ENCODE data around the gene ABLIM2.
A peak's percentile ranks its signal among the peaks of the same experiment; 100 is the strongest.
"Not testable (repeated sequence)": the region's sequence is repeated elsewhere in the genome, so short reads cannot be mapped to it uniquely, and the experiment has no call there.

ABLIM2 gene

DNA sequence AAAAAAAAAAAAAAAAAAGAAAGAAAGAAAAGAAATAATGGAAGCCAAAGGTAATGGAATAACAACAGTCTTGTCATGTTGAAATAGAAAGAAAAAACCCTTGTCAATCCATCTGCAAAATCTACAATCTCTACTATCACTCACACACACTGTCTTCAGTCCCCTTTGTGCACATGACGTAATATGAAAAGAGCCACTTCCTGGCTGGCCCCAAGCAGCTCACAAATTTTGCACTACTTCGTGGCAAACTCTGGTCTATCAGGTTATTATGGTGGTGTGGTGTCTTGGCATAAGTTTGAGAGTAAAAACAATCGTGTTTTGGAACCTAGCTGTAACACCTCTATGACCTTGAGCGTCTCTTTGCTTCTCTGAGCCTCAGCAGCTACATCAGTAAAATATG, 210.7 kb downstream of the ABLIM2 start:
- DNase-seq, result no peak

DNA sequence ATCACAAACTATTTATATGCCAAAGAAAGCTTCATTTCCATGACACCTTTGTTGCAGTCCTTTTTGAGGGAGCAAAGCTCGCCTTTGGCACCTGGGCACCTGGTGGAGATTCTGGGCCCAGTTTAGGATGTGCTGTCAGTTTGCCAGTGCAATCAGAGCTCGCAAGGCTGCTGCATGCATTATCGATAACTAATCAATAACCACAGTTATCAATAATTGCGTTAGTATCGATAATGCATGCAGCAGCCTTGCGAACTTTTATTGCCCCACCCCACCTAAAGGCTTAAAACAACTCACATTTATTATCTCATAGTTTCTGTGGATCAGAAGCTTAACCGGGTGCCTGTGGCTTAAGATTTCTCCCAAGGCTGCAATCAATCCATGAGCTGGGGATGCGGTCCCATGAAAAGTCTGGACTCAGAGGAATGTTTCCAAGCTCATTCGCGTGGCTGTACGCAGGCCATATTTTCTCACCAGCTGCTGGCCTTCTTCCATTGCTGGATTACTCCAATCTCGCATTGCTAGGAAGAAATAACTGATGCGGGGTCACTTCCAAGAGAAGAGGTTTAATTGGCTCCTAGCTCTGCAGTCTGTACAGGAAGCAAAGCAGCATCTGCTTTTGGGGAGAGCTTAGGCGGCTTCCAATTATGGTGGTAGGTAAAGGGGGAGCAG, 212.8 kb downstream of the ABLIM2 start:
- DNase-seq, result no peak

DNA sequence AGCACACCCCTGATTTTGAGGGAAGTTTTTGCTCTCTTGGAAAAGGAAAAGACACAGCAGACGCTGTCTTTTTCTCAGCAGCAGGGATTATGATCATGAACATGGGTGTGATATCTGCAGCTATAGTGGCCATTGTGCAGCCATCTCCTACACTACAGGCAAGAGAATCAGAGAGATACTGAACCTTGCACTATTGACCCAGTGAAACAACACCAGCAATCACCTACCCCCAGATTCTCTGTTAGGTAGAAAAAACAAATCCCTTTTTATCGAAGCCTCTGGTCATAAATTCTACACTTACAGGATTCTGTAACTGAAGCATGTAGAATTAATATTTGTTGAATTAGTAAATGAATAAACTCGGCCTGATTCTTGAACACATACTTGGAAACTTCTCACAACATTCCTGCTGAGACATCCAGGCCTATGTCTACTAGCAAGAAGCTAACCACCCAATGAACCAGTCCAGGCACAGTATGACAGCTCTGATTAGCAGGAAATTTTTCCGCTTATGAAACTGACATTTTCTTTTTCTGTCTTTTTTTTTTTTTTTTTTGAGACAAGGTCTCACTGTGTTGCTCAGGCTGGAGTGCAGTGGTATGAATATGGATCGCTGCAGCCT, 213.9 kb downstream of the ABLIM2 start:
- DNase-seq, result no peak

DNA sequence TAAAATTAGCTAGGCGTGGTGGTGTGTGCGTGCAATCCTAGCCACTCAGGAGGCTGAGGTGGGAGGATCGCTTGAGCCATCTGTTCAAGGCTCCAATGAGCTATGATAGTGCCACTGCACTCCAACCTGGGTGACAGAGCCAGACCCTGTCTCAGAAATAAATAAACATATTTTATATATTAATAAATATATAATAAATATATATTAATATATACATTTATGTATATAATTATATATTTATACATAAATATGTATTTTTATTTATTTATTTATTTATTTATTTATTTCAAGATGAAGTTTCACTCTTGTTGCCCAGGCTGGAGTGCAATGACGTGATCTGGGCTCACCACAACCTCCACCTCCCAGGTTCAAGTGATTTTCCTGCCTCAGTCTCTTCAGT, 214.9 kb downstream of the ABLIM2 start:
- DNase-seq, result not testable (repeated sequence)

DNA sequence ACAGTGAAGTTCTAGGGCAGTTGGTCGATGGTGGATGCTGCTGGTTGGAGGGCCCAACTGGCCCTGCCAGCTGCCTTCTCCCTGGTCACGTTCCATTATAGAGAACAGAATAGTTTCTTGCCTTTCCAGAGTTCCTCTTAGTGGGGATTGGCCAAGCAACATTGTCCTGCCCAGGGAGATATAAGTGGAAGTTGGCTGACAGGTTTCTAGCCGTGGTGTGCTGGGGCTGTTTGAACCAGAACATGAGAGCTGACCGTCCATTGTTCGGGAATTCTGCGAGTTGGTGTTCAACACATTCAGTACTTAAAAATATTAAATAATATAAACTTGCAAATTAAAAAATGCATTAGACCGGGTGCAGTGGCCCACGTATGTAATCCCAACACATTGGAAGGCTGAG, 215.4 kb downstream of the ABLIM2 start:
- no peak for DNase-seq

DNA sequence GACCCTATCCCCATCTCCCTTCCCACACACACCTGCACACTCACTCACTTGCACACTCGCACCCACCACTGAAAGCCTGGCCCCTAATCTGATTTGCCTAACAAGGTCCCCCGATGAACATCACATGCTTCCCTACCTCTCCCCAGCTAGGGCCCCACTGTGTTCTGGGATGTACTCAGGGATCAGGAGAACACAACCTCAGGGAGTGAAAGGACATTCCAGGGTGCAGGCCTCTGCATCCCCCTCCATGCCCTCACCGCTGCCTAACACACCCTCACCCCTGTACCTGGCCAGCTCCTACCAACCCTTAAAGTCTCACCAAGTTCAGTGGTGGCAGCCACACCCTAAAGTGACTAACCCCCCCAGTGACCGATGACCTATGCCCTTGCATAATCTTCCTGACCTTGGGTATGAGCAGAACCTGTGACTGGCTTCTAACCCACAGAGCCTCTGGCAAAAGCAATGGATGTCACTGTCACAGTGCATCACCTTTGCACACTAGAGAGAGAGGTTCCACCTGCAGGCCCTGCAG, 216.6 kb downstream of the ABLIM2 start:
- DNase-seq, result no peak

DNA sequence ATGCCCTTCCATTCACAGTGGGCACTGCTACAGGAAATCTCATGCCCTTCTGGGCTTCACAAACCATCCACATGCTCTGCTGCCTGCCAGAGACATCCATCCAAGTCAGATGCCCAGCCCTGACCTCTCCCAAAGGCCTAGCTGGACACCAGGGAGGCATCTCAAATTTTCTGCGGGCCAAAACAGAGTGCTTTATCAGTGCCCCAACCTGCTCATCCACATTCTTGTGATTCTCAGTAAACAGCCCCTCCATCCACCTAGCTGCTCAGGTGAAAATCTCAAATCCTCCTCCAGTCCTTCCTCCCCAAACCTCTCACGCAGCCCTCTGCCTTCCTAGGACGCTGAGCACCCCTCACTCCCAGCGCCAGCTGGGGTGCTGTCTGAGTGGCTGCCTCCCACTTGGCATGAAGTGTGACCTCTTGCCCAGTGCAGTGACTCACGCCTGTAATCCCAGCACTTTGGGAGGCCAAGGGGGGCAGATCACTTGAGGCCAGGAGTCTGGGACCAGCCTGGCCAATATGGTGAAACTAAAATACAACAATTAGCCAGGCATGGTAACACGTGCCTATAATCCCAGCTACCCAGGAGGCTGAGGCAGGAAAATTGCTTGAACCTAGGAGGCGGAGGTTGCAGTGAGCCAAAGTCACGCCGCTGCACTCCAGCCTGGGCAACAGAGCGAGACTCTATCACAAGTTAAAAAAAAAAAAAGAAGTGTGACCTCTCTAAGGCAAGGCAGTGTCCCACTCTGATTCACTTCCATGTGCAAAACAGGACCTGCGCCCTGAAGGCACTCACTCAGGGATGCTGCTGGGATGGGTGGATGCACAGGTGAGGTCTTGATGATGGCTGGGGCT, 217.3 kb downstream of the ABLIM2 start:
- DNase-seq, result no peak

DNA sequence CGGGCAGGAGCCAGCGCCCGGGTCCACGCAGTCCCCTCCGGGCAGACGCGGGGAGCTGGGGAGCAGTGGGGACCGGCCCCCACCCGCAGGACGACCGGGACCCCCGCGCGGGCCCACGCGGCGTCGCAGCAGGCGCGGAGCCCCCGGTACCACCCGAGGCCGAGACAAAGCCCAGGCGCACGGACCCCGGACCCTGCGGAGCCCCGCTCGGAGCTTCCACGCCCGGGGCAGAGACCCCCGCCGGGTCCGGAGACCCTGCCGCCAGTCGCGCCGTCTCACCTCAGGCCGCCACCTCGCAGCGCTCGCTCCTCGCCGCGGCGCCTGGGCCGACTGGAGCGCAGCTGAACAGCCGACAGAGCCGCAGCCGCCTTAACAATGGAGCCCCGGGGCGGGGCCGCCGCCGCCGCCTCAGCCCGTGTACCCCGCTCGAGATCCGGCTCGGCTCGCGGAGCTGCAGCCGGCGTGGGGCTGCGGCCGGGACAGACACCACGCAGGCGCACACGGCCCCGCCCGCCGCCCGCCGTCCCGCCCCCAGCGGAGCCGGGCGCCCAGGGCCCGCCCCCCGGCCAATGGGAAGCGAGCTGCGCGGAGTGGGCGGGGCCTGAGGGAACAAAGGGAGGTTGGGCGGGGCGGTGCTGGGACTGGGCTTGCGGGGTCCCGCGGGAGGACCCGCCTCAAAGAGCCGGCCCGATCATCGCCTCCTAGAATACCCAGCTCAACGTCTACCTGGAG, 219.1 kb downstream of the ABLIM2 start, which contains the start of gene AFAP1:
Gene AFAP1 (minus strand): TSS at position 485 of the 732 bp plus-strand sequence. CDS start 67,783 bp downstream, outside the sequence.
- peak; percentile 94 for DNase-seq

DNA sequence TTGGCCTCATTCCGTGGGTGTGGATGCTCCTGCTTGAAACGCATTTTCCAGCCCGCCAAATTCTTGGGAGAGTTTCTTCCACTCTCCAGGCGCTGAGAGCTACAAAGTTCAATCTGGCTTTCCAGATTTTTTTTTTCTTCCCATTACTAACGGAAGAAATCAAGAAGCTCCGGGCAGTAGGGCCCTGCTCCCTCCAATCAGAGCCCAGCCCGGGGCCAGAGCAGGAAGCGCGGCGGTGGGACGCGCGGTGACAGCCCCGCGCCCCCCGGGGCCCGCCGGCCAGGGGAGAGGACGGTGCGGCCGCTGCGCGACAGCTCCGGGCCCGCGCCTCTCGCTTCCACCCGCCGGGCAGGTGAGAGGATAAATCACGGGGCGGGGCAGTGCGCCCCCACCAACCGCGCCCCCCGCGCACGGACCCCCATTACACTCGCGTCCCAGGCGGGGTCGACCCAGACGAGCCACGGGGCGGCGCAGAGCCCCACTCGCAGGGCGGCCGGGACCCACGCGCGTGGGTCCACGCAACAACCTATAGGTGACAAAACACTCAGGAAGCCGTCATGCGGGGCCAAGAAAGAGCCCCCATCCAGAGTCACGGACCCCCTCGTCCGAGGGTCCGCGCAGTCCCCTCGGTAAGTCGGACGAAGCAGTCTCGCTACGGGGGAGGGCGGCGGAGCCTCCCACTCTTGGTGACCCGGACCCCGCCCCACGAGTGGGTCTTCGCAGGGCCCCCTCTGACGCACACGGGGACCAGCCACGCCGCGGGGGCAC, 219.8 kb downstream of the ABLIM2 start:
- peak; percentile 65 for DNase-seq

DNA sequence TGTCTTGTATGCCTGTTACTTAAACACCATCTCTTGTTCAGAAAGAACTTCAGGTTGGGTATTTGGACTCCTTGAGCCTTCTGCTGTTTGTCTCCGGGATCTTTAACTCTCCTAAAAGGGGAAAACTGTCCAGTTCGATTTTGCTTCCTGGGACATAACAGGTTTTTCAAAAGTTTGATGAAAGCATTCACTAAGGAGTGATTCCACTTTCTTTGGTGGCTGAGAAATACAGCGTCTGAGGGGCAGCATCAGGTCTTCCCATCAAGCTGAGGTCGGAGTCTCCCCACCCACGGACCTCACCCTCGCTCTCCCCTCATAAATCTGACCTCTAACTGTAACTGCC, 220.4 kb downstream of the ABLIM2 start:
- DNase-seq, result no peak

DNA sequence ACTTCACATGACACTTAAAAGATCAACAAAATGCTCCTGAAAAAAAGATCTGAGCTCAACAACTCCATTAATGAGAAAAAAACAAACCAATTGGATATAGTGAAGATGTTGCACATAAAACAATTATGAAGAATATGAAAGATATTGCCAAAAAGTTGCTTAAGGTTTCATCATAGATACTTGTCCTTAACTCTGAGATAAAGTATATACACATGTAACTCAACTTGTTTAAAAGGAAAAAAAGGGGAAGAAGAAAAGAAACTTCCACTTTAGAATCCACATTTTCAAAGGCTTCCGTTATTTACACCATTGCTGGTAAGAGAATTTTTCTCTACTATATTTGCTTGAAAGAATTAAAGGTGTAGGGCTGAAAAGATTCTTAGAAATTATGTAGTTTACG, 221.6 kb downstream of the ABLIM2 start:
- no peak for DNase-seq

DNA sequence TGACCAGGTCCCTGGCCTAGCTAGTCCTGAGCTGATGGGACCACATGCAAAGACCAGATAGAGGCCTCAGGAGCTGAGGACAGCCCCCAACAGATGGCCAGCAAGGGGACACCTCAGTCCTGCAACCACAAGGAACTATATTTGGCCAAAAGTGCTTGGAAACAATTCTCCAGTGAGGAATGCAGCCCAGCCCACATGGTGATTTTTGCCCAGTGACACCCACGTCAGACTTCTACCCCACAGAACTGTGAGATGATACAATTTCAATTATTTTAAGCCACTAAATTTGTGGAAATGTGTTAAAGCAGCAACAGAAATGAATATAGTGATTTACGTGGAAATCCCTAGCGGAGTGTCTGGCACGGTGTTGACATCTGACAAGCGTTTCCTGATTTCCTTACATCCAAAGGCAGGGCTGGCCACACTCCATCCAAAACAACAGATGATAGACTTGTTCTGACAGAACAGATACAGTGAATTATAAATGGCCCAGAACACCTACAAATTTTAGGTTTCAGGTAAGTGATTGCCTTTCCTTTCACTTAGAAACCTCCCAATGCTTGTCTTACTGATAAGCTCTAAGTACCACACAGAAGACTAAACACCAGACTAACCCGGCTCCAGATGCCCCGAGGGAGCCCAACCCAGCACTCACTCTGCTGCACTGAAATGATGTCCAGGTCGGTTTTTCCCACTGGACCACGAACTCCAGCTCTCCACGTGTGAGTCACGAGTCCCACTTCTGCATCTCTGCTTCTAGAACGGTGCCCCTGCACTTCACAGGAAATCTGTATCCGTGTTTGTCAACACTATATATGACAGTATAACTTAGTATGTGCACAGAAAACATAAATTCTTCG, 224.7 kb downstream of the ABLIM2 start:
- DNase-seq, result no peak

DNA sequence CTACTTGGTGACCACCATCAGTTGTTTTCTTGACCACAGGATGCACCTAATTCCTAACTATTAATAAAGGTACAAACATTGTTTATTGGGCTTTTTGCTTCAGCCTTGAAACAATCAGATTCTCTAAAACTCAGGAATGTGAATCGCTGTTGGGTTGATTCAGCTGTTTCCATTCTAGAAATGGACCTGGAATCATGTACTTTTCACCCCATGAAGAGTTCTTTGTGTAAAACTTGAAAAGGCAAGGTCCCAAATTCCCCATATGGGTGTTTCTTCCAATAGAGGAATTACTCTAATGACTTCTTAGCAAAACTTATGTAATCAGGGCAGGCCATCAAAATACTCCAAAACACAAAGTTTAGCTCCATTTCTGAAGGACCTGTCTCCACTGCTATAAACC, 226.3 kb downstream of the ABLIM2 start:
- no peak for DNase-seq

DNA sequence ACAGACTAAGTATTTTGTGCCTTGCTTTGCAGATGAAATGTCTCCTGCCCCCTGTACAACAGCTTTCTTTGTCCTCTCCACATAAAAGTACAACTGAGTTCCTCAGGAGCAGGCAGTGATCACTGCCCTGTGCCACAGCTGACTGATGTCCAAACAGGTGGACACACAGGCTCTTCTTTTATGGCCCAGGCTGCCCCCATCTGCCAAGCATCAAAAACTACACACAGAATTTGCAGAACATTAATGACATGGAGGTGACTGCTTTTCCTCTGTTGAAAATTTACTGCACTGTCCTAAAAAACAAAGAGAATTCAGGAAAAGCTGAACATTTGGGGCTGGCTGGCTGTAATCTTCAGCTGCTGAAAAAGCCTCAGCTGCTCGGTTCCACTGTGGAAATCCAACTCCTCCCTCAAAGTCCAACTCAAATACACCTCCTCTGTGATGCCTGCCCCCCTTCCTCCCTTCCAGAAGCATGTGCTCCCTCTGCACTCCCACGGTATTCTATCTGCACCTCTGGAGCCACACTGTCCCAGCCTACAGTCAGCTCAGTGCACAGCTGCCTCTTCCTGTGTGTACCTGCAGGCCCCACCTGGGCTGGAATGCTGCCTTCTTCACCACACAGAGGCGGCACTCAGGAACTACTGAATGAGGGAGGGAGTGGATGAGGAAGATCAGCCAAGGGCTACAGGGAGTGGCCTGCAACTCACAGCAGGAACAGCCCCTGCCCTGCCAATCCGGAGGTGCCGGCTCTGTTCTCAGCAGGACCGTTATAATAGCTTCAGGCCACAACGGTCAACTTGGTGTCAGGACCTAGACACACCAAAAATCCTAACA, 229.3 kb downstream of the ABLIM2 start:
- peak; percentile 65 for DNase-seq

DNA sequence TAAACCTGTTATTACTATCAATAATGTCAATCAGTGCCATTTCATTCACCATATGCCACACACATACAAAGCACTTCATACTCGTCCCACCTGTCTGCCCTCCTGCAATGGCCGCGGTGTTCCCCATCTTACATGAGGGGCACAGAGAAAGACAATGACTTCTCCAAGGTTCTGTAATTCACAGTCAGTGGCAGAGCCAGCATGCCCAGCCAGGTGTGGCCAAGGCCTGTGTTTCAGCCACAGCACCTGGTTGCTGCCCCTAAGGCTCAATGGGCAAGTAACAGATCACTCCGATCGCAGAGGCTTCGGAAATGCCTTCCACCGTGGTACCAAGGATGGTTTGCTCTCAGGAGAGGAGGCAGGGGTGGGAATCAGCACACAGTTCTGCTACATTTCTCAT, 229.9 kb downstream of the ABLIM2 start:
- no peak for DNase-seq

DNA sequence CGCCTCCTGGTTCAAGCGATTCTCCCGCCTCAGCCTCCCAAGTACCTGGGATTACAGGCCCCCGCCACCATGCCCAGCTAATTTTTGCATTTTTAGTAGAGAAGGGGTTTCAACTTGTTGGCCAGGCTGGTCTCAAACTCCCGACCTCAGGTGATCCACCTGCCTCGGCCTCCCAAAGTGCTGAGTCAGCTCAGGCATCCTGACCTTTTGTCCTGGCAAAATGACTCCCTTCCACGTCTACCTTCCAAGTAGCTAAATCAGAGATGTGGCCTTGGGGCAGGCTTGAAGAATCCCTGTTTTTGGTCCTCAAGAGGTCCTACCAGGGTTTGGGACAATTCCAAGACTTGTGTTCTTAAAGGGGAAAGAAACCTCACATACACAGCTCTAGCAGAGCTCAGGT, 231.8 kb downstream of the ABLIM2 start:
- no peak for DNase-seq

DNA sequence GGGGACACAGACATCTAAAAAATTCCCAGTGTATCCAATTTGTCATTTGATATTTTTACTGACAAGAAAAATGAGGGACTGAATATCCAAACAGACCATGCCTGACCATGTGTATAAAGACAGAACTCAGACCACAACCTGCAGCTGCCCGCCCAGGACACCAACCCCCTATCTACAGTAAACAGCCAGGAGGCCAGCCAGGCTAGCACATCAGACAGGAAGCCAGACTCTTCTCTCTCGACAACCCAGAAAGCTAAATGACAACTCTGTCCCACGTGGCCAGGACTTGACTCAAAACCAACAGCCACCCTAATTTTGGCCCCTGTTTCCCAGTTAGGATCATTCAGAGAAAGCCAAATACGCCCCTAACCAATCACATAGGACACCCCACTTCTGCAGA, 234.0 kb downstream of the ABLIM2 start:
- no peak for DNase-seq

DNA sequence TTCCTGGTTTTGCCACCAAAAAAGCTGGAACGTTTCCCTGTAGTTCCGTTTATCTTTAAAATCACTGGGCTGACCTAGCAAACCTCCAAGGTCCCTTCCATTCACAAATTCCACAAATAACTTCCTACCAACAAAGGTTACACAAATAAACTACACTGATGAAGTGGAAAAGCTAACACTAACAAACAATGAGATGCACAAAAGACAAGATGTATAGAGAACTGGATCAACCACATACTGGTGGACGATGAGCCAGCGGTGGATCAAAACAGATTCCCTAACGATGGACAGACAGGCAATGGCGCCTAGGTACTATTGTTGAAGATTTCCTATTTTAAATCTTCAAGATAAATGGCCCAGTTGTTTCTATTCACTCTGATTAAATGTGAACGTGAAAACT, 234.4 kb downstream of the ABLIM2 start:
- no peak for DNase-seq

DNA sequence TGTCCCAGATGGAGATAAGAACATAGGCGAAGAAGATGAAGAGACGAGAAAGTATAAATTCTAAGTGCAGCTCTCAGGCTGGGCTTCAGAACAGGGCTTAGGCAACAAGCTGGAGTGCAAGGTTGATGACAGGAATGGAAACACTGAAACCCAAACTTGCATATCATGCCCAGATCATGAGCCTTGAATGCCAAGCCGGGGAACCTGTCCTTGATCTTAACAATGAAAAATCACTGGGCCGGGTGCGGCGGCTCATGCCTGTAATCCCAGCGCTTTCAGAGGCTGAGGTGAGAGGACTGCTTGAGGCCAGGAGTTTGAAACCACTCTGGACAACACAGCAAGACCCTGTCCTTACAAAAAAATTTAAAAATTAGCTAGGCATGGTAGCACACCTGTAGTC, 236.1 kb downstream of the ABLIM2 start:
- DNase-seq, result no peak

DNA sequence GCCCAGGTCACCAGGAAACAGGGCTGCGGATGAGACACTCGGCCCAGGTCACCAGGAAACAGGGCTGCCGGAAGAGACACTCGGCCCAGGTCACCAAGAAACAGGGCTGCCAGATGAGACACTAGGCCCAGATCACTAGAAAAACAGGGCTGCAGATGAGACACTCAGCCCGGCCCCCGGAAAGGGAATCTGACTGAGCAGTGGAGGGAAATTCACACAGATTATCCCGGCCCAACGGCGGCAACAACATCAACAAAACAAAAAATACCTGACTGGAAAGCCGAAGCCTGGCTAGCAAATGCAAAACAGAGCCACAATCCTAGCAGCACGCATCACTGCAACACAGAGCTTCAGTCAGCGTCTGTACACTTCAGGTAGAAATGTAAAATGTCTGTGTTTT, 239.6 kb downstream of the ABLIM2 start:
- DNase-seq, result no peak

Data from left hindlimb (tissue), 1 donor.